A549 (cell line): Measurements from ENCODE around the gene ZNF182. TPM values are rescaled to one million over a fixed set of nuclear protein-coding genes. Genes with fewer than 3 reads are reported as not detected.
"Not testable (repeated sequence)": the region's sequence is repeated elsewhere in the genome, so short reads cannot be mapped to it uniquely, and the experiment has no call there.

ENCODE experiments used
- ATAC-seq, 2 experiments: fragments of 200-7000 bp in 1 of 2; fragments of >200 bp in 1 of 2; cut with Nextera tagmentation in 1 of 2; cut with Tn5 transposase in 1 of 2; 3 replicates each; pipeline versions ENCODE4 v1.8.0 to v1.9.1; 2018 to 2020; ENCODE audit warnings: mild to moderate bottlenecking in 1 of 2, moderate library complexity in 1 of 2
- CTCF ChIA-PET: fragments of 300-600 bp; sonication (Branson Sonifier 250); formaldehyde crosslinking; extraction: SDS; loops from one replicate; lab custom pipeline; 2021; ENCODE audit warnings: antibody characterized with exemption, inconsistent platforms; lab: Yijun Ruan, JAX
- POLR2A ChIA-PET: fragments of 350-600 bp; formaldehyde crosslinking; extraction: SDS; loops from one replicate; lab custom pipeline; 2021; ENCODE audit warnings: antibody characterized with exemption, inconsistent platforms; lab: Yijun Ruan, JAX
- DNase-seq, 2 experiments: peaks; one replicate each; pipeline versions ENCODE4 v3.0.0 to v3.0.0-alpha.2; 2011 to 2016; ENCODE audit warnings: low read depth in 1 of 2, low spot score in 1 of 2
- FAIRE-seq: peaks from 2 replicates; lab custom pipeline; 2011; peaks lifted over from hg19 to GRCh38; lab: Jason Lieb, UNC
- H3K27ac ChIP-seq, 2 experiments: fragments of >200 bp; sonication (Bioruptor Twin); formaldehyde crosslinking; 3 replicates each; pipeline ENCODE4 v1.5.1; 2016 to 2017
- H3K4me1 ChIP-seq: fragments of >200 bp; sonication (Bioruptor Twin); formaldehyde crosslinking; 3 replicates; pipeline ENCODE4 v1.6.1; 2016
- H3K4me2 ChIP-seq: fragments of >200 bp; sonication (Bioruptor Twin); formaldehyde crosslinking; 3 replicates; pipeline ENCODE4 v1.6.1; 2016
- H3K4me3 ChIP-seq: fragments of >200 bp; sonication (Bioruptor Twin); formaldehyde crosslinking; 3 replicates; pipeline ENCODE4 v1.5.1; 2016
- H3K9me3 ChIP-seq: fragments of >200 bp; sonication (Bioruptor Twin); formaldehyde crosslinking; 3 replicates; pipeline ENCODE4 v1.6.1; 2016
- BHLHE40 ChIP-seq: IDR thresholded peaks from 2 replicates; pipeline ENCODE4 v1.6.1; 2012; ENCODE audit warnings: low read depth, low read length, inconsistent platforms
- CBX2 ChIP-seq: fragments of 200-600 bp; sonication (generic); IDR thresholded peaks from 2 replicates; pipeline ENCODE4 v1.6.1; 2016; ENCODE audit warnings: low read depth, mild to moderate bottlenecking, borderline replicate concordance
- EP300 ChIP-seq, 2 experiments: fragments of >200 bp; sonication (Bioruptor Twin); formaldehyde crosslinking; IDR thresholded peaks; 2 replicates in 1 of 2; 3 replicates in 1 of 2; pipeline ENCODE4 v1.6.1; 2016 to 2017
- ESRRA ChIP-seq: fragments of 150-350 bp; IDR thresholded peaks from 2 replicates; pipeline ENCODE4 v1.6.1; 2014; ENCODE audit warnings: mild to moderate bottlenecking, low read length, borderline replicate concordance
- FOXS1 ChIP-seq: fragments of 250-450 bp; sonication (Bioruptor Pico); IDR thresholded peaks from 2 replicates; pipeline ENCODE4 v1.5.0; 2020; ENCODE audit warnings: mild to moderate bottlenecking, moderate library complexity
- JUN ChIP-seq, 2 experiments: fragments of >200 bp; sonication (Bioruptor Twin); formaldehyde crosslinking; IDR thresholded peaks; 2 replicates in 1 of 2; 3 replicates in 1 of 2; pipeline ENCODE4 v1.6.1; 2016 to 2017
- MAZ ChIP-seq: fragments of 150-350 bp; IDR thresholded peaks from 2 replicates; pipeline ENCODE4 v1.6.1; 2014; ENCODE audit warnings: antibody characterized with exemption, low read depth, low read length, borderline replicate concordance
- MYC ChIP-seq: IDR thresholded peaks from 2 replicates; pipeline ENCODE4 v1.6.1; 2012; ENCODE audit warnings: mild to moderate bottlenecking, inconsistent platforms, low read length, improper control_type of control experiment, borderline replicate concordance
- POLR2A ChIP-seq: IDR thresholded peaks from 2 replicates; pipeline ENCODE4 v1.6.1; 2012; ENCODE audit warnings: mild to moderate bottlenecking, low read length
- RCOR1 ChIP-seq: fragments of 150-350 bp; IDR thresholded peaks from 2 replicates; pipeline ENCODE4 v1.6.1; 2014; ENCODE audit warnings: antibody characterized with exemption, low read length, low read depth
- RFX5 ChIP-seq: fragments of 450-650 bp; IDR thresholded peaks from 2 replicates; pipeline ENCODE4 v1.7.1; 2014; ENCODE audit warnings: antibody characterized with exemption, mild to moderate bottlenecking, moderate library complexity
- RNF2 ChIP-seq: fragments of 200-600 bp; sonication (generic); IDR thresholded peaks from 2 replicates; pipeline ENCODE4 v1.6.1; 2016; ENCODE audit warnings: low read depth, mild to moderate bottlenecking, antibody characterized with exemption, moderate library complexity, borderline replicate concordance
- SREBF2 ChIP-seq: fragments of 450-650 bp; IDR thresholded peaks from 2 replicates; pipeline ENCODE4 v1.6.1; 2014; ENCODE audit warnings: mild to moderate bottlenecking, moderate library complexity
- ZFP36 ChIP-seq: fragments of 450-650 bp; IDR thresholded peaks from 2 replicates; pipeline ENCODE4 v1.6.1; 2014; ENCODE audit warnings: borderline replicate concordance; ENCODE audit not compliant: partially characterized antibody
- ZSCAN20 ChIP-seq: fragments of 250-450 bp; sonication (Bioruptor Pico); IDR thresholded peaks from 2 replicates; pipeline ENCODE4 v1.8.0; 2022; ENCODE audit warnings: mild to moderate bottlenecking, moderate library complexity
- WGBS: methylation state at CpG from one replicate; pipeline ENCODE4 v1.1.6; 2017; ENCODE audit errors: missing lambda C conversion rate; 5-methylcytosine and 5-hydroxymethylcytosine counted together
- polyA plus RNA-seq, 4 experiments: library from polyadenylated mRNA; depleted of rRNA in 3 of 4; stranded (reverse); fragments of >200 nt; fragmentation: RNase III in 1 of 4; extraction: RNeasy Plus Mini Kit Qiagen cat#74134 plus additional on column Dnase treatment in 1 of 4; gene quantifications; 2 replicates in 3 of 4; 3 replicates in 1 of 4; pipeline ENCODE4 v1.2.3, GENCODE V29; 2011 to 2017
- TF ChIP-seq, protein P1 (sequence below): fragments of 200-600 bp; sonication (generic); IDR thresholded peaks from 2 replicates; pipeline ENCODE4 v1.6.1; 2016; ENCODE audit warnings: antibody characterized with exemption, mild to moderate bottlenecking, moderate library complexity
- TF ChIP-seq, protein P2 (sequence below): fragments of 150-350 bp; IDR thresholded peaks from 2 replicates; pipeline ENCODE4 v1.6.1; 2014; ENCODE audit warnings: low read depth, mild to moderate bottlenecking, low read length
- TF ChIP-seq, protein P3 (sequence below): fragments of >200 bp; sonication (Bioruptor Twin); formaldehyde crosslinking; IDR thresholded peaks from 3 replicates; pipeline ENCODE4 v1.6.1; 2016
- TF ChIP-seq, protein P4 (sequence below): fragments of 250-450 bp; sonication (Bioruptor Pico); IDR thresholded peaks from 2 replicates; pipeline ENCODE4 v1.5.0; 2021; ENCODE audit warnings: mild to moderate bottlenecking, moderate library complexity, borderline replicate concordance

Gene ZNF182
- polyA plus RNA-seq, 2 of the 4 experiments (the other 2 are of a cell fraction), result 4.1 to 5.1 TPM

DNA sequence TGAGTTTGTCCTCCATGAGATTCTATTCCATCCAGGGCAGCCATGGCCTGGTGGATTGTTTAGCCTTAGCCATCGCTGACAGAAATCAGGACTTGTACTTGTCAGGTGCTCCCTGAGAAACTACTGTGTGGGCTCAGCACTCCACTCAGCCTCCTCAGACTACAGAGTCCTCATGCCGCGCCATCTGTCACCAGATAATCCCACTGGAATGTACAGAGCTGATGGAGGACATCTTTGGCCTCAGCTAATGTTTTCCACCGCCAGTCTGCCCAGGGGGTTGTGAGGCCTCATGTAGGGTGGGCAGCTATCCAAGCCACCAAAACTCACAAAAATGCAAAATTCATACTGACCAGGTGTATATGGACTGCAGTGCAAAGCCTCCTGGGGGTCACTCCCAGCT lies 45.6 kb downstream of the ZNF182 start:
- 62% methylated on average over 3 of the region's 4 CpGs for WGBS
- ATAC-seq, H3K9me3 ChIP-seq, H3K27ac ChIP-seq, H3K4me3 ChIP-seq, H3K4me2 ChIP-seq, POLR2A ChIA-PET, FAIRE-seq, H3K4me1 ChIP-seq, DNase-seq, CTCF ChIA-PET: not testable (repeated sequence)

DNA sequence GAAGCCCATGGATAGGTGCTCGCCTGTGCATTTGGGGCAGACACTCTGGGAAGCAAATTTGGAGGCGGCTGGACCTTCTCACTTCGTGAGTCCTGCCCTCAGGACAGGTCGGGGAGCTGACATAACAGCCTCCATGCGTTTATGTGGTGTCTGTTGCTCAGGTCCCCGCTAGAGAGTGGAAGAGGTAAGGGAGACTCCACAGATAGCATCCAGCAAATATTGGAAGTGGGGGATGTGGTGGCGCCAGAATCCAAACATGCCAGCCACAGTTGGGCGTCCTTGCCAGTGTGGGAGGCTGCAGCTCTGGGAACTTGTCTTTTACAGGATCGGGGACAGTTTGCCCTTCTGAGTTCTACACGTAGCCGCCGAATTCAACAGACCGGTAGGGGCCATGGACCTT lies 47.8 kb downstream of the ZNF182 start:
- ChIA-PET POLR2A (no interaction called here), CTCF (no interaction called here)
- no peaks in the 10 kb centered on the region for H3K9me3 ChIP-seq
- no peaks in the 10 kb centered on the region for H3K4me1 ChIP-seq
- no peak for FAIRE-seq
- WGBS, result 10% methylated on average over 2 of the region's 13 CpGs
- ATAC-seq, result no peak
- DNase-seq, result no peak
- TF ChIP-seq MYC, result no peak
- TF ChIP-seq, protein P1, sequence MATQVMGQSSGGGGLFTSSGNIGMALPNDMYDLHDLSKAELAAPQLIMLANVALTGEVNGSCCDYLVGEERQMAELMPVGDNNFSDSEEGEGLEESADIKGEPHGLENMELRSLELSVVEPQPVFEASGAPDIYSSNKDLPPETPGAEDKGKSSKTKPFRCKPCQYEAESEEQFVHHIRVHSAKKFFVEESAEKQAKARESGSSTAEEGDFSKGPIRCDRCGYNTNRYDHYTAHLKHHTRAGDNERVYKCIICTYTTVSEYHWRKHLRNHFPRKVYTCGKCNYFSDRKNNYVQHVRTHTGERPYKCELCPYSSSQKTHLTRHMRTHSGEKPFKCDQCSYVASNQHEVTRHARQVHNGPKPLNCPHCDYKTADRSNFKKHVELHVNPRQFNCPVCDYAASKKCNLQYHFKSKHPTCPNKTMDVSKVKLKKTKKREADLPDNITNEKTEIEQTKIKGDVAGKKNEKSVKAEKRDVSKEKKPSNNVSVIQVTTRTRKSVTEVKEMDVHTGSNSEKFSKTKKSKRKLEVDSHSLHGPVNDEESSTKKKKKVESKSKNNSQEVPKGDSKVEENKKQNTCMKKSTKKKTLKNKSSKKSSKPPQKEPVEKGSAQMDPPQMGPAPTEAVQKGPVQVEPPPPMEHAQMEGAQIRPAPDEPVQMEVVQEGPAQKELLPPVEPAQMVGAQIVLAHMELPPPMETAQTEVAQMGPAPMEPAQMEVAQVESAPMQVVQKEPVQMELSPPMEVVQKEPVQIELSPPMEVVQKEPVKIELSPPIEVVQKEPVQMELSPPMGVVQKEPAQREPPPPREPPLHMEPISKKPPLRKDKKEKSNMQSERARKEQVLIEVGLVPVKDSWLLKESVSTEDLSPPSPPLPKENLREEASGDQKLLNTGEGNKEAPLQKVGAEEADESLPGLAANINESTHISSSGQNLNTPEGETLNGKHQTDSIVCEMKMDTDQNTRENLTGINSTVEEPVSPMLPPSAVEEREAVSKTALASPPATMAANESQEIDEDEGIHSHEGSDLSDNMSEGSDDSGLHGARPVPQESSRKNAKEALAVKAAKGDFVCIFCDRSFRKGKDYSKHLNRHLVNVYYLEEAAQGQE, result no peak
- TF ChIP-seq, protein P2, sequence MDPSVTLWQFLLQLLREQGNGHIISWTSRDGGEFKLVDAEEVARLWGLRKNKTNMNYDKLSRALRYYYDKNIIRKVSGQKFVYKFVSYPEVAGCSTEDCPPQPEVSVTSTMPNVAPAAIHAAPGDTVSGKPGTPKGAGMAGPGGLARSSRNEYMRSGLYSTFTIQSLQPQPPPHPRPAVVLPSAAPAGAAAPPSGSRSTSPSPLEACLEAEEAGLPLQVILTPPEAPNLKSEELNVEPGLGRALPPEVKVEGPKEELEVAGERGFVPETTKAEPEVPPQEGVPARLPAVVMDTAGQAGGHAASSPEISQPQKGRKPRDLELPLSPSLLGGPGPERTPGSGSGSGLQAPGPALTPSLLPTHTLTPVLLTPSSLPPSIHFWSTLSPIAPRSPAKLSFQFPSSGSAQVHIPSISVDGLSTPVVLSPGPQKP, result no peak
- TF ChIP-seq MAZ, result no peak
- TF ChIP-seq POLR2A, result no peak
- no peak for TF ChIP-seq FOXS1 (CRISPR knock-in tag)
- no peak for TF ChIP-seq ESRRA
- no peak for TF ChIP-seq JUN (IDR thresholded peaks at IDR 0.05)
- no peak overlapping the region for H3K27ac ChIP-seq
- no peak overlapping the region for H3K4me3 ChIP-seq
- H3K4me2 ChIP-seq, result no peak overlapping the region

DNA sequence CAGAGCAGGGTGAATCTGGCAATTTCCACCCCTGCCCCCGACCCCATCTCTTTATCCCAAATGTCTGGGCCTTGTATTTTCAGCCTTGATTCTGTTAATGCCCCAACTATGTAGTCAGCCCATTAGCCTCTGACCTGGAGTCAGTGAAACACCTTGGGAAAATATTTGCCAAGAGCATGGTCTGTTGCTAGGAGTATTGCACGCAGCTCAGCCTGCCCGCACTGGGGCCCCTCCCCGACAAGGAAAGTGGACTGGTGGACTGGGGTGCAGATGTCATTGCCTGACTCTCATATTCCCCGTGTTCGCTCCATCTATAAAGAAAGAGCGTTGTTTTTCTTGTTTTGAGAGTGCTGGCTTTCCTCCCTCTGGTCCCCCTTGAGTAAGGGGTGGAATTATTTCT lies 48.5 kb downstream of the ZNF182 start:
- H3K4me1 ChIP-seq, ATAC-seq, POLR2A ChIA-PET, H3K9me3 ChIP-seq, DNase-seq, H3K4me3 ChIP-seq, H3K4me2 ChIP-seq, FAIRE-seq, CTCF ChIA-PET, H3K27ac ChIP-seq: not testable (repeated sequence)
- WGBS, result no CpG with 5 or more reads among the region's 7 CpGs

DNA sequence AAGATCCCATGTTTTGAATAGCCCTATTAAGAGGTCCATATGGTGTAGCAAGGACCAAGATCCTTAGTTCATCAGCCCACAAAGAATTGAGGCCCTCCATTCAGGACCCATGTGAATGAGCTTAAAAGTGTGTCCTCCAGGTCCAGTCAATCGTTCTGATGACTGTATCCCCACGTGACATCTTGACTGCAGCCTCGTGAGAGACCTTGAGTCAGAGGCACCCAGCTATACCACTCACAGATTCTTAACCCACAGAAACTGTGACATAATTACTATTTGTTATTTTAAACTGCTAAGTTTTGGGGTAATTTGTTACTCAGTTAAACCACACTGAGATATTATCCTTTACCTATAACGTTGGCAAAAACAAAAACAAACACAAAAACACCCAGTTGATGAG lies 62.4 kb downstream of the ZNF182 start:
- Histone ChIP-seq H3K4me3 (no peak overlapping the region), H3K4me2 (no peak overlapping the region), H3K27ac (no peak overlapping the region), H3K4me1 (no peaks in the 10 kb centered on the region), H3K9me3 (no peaks in the 10 kb centered on the region; the same call in 2 of the 3 replicates)
- ATAC-seq, result no peak
- 0% methylated on average over 4 of the region's 4 CpGs for WGBS
- no peak for FAIRE-seq
- CTCF ChIA-PET, result no interaction called here
- POLR2A ChIA-PET, result no interaction called here
- TF ChIP-seq RFX5 (no peak), MYC (no peak), POLR2A (no peak), JUN (IDR thresholded peaks at IDR 0.05) (no peak), EP300 (IDR thresholded peaks at IDR 0.05) (no peak), RCOR1 (no peak), ZSCAN20 (CRISPR knock-in tag) (no peak), SREBF2 (no peak), CBX2 (no peak), RNF2 (no peak), BHLHE40 (no peak), ZFP36 (no peak)
- TF ChIP-seq, protein P3, sequence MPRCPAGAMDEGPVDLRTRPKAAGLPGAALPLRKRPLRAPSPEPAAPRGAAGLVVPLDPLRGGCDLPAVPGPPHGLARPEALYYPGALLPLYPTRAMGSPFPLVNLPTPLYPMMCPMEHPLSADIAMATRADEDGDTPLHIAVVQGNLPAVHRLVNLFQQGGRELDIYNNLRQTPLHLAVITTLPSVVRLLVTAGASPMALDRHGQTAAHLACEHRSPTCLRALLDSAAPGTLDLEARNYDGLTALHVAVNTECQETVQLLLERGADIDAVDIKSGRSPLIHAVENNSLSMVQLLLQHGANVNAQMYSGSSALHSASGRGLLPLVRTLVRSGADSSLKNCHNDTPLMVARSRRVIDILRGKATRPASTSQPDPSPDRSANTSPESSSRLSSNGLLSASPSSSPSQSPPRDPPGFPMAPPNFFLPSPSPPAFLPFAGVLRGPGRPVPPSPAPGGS, result no peak
- TF ChIP-seq, protein P4, sequence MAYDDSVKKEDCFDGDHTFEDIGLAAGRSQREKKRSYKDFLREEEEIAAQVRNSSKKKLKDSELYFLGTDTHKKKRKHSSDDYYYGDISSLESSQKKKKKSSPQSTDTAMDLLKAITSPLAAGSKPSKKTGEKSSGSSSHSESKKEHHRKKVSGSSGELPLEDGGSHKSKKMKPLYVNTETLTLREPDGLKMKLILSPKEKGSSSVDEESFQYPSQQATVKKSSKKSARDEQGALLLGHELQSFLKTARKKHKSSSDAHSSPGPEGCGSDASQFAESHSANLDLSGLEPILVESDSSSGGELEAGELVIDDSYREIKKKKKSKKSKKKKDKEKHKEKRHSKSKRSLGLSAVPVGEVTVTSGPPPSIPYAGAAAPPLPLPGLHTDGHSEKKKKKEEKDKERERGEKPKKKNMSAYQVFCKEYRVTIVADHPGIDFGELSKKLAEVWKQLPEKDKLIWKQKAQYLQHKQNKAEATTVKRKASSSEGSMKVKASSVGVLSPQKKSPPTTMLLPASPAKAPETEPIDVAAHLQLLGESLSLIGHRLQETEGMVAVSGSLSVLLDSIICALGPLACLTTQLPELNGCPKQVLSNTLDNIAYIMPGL (CRISPR knock-in tag), result no peak
- TF ChIP-seq, all 56 proteins: peak for 0
- no peak for DNase-seq
